Activated CD8-positive, alpha-beta T cell treated with anti-CD3 and anti-CD28 coated beads for 36 hours (primary cell): ENCODE data around the gene STARD8. TPM values are rescaled to one million over a fixed set of nuclear protein-coding genes. Genes with fewer than 3 reads are reported as not detected.

ENCODE experiments used
- ATAC-seq: fragments of 200-7000 bp; cut with Tn5 transposase; one replicate; pipeline ENCODE4 v1.10.0; 2021; ENCODE audit warnings: mild to moderate bottlenecking, moderate library complexity
- CTCF ChIA-PET: fragments of 350-600 bp; sonication (Branson Sonifier 250); formaldehyde crosslinking; loops from one replicate; lab custom pipeline; 2021; ENCODE audit warnings: antibody characterized with exemption; lab: Charles Lee
- POLR2A ChIA-PET: fragments of 350-600 bp; sonication (Branson Sonifier 250); formaldehyde crosslinking; loops from one replicate; lab custom pipeline; 2021; ENCODE audit warnings: antibody characterized with exemption; lab: Charles Lee
- DNase-seq: peaks from one replicate; pipeline ENCODE4 v3.0.0-alpha.2; 2020
- H3K27ac Mint-ChIP-seq: one replicate; pipeline ENCODE4 v1.8.0; 2021; ENCODE audit warnings: mild to moderate bottlenecking, mixed read lengths
- H3K27me3 Mint-ChIP-seq: one replicate; pipeline ENCODE4 v1.8.0; 2021; ENCODE audit warnings: mixed read lengths
- H3K36me3 Mint-ChIP-seq: one replicate; pipeline ENCODE4 v1.8.0; 2021; ENCODE audit warnings: low read depth, mixed read lengths
- H3K4me1 Mint-ChIP-seq: one replicate; pipeline ENCODE4 v1.8.0; 2021; ENCODE audit warnings: low read depth, mixed read lengths
- H3K4me3 Mint-ChIP-seq: one replicate; pipeline ENCODE4 v1.8.0; 2021; ENCODE audit warnings: mild to moderate bottlenecking, moderate library complexity, mixed read lengths
- H3K9me3 Mint-ChIP-seq: one replicate; pipeline ENCODE4 v1.8.0; 2021; ENCODE audit warnings: mixed read lengths
- CTCF ChIP-seq: fragments of 200-600 bp; IDR thresholded peaks from one replicate; pipeline ENCODE4 v1.8.0; 2022; ENCODE audit warnings: antibody characterized with exemption, mild to moderate bottlenecking
- intact Hi-C: fragments of 100-400 bp; cut with micrococcal nuclease; formaldehyde crosslinking; loops from one replicate; pipeline ENCODE4 v1.10.0; 2022
- total RNA-seq, 2 experiments: library from RNA; stranded (reverse); gene quantifications; one replicate each; pipeline ENCODE4 v1.2.3, GENCODE V29; 2021

The STARD8 gene
- total RNA-seq, 2 experiments from 2014 or later: 0.36 to 0.38 TPM

GRCh38 chrX:68666580-68666979 is 19.1 kb downstream of the STARD8 start:
- Mint-ChIP-seq H3K27me3 (no peaks in the 10 kb centered on the region), H3K36me3 (no peaks in the 10 kb centered on the region), H3K9me3 (no peaks in the 10 kb centered on the region), H3K4me1 (no peaks in the 10 kb centered on the region), H3K27ac (no peak overlapping the region), H3K4me3 (no peak overlapping the region)
- ATAC-seq: no peak
- intact Hi-C loops: no loop called here
- ChIA-PET POLR2A (no interaction called here), CTCF (no interaction called here)
- no peak for DNase-seq
- TF ChIP-seq CTCF: no peak

DNA sequence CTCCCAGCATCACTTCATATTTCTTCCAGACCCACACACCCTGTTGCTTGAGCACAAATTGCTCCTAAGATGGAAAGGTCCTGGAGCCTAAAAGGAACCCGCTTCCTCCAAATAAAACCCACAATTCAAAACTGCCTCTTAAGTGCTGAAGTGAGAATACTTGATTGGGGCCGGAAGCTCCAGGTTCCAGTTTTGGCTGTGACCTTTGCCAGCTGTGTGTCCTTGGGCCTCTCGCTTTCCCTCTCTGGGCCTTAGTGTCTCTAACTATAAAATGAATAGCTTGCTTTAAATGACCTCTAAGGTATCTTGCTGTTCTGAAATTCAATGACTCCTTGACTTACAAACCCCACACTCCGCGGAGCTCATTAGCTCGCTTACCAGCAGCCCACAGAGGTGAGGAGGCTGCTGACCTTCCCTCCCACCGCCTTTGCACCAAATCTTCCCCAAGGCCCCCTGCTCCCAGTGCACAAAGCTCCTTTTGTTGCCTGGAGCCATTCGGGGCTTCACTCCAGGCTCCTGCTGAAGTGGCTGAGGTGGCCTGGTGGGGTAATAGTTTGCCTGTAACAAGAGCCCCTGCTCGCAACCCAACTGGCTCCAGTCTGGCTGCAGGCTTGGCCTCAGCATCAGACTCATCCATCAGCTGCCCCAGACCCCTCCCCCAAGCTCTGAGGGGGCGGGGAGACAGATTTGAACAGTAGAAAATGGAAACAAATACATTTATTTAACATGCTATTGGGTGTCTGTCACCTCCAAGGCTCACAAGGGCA is 21.8 kb downstream of the STARD8 start:
- TF ChIP-seq CTCF: no peak
- ChIA-PET CTCF (no interaction called here), POLR2A (no interaction called here)
- no peak for ATAC-seq
- Mint-ChIP-seq H3K27ac (no peak overlapping the region), H3K36me3 (no peaks in the 10 kb centered on the region), H3K9me3 (no peaks in the 10 kb centered on the region), H3K27me3 (no peaks in the 10 kb centered on the region), H3K4me3 (no peak overlapping the region), H3K4me1 (no peaks in the 10 kb centered on the region)
- intact Hi-C loops: no loop called here
- no peak for DNase-seq

- H3K9me3 Mint-ChIP-seq: no peaks in the 10 kb centered on the region
- POLR2A ChIA-PET: no interaction called here
- intact Hi-C loops: no loop called here
- CTCF ChIA-PET: no interaction called here
- H3K27ac Mint-ChIP-seq: no peak overlapping the region
- no peaks in the 10 kb centered on the region for H3K36me3 Mint-ChIP-seq
- H3K27me3 Mint-ChIP-seq: no peaks in the 10 kb centered on the region
- no peak for TF ChIP-seq CTCF
- no peak for DNase-seq
- H3K4me3 Mint-ChIP-seq: no peak overlapping the region
- no peak for ATAC-seq
- H3K4me1 Mint-ChIP-seq: no peaks in the 10 kb centered on the region
Observed at GRCh38 chrX:68669871-68670270, 22.4 kb downstream of the STARD8 start.

GRCh38 chrX:68671221-68671620 is 23.8 kb downstream of the STARD8 start:
- TF ChIP-seq CTCF: no peak
- ChIA-PET POLR2A (no interaction called here), CTCF (no interaction called here)
- Mint-ChIP-seq H3K36me3 (no peaks in the 10 kb centered on the region), H3K4me1 (no peaks in the 10 kb centered on the region), H3K9me3 (no peaks in the 10 kb centered on the region), H3K4me3 (no peak overlapping the region), H3K27me3 (no peaks in the 10 kb centered on the region), H3K27ac (no peak overlapping the region)
- DNase-seq (no peak), ATAC-seq (no peak)
- intact Hi-C loops: no loop called here

DNA sequence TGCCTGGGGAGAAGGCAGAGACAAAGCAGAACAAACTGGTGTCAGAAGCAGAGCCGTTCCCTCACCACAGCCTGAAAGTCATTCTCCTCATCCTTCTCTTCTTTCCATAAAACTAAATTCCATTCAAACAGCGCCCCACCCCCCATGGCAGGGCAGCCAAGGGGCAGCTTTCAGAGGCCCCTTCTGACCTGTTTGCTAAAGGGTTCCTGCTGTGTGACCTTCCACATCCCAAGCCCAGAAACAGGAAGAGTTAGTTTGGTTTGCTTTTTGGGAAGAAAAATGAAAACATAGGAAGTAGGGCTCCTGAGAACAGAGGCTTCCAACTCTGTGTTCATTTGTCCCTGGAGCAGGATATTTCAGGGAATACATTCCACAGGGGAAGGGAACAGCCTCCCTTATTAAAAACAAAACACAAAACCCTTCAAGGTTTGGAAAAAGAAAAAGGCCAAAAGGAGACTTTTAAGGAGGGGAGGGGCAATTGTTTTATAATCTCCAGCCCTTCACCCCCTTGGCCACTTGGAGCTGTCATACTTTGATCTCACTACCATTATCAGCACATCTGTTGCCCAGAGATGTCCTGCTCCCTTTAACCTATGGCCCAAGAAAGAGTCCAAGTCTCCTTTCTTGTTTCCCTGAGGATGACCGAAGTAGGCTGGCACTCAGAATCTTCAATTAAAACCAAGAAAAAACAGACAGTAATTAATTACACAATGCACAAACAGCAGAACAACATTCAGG is 25.3 kb downstream of the STARD8 start:
- no peaks in the 10 kb centered on the region for H3K9me3 Mint-ChIP-seq
- no peak for DNase-seq
- no peak for ATAC-seq
- POLR2A ChIA-PET: no interaction called here
- no peaks in the 10 kb centered on the region for H3K27me3 Mint-ChIP-seq
- H3K4me3 Mint-ChIP-seq: no peak overlapping the region
- H3K4me1 Mint-ChIP-seq: no peaks in the 10 kb centered on the region
- intact Hi-C loops: no loop called here
- CTCF ChIA-PET: no interaction called here
- H3K36me3 Mint-ChIP-seq: no peaks in the 10 kb centered on the region
- no peak overlapping the region for H3K27ac Mint-ChIP-seq
- no peak for TF ChIP-seq CTCF
